PFSK-1 (cell line): ENCODE measurements around the gene CASP12.

ENCODE experiments used
- FOXP2 ChIP-seq: optimal IDR thresholded peaks from 2 replicates; pipeline ENCODE3; 2011; ENCODE audit warnings: borderline replicate concordance, control low read depth, inconsistent platforms; ENCODE audit not compliant: insufficient read depth; ENCODE audit errors: extremely low read length, extremely low read depth
- POLR2AphosphoS5 ChIP-seq: IDR thresholded peaks from 2 replicates; pipeline ENCODE4 v1.6.1; 2012; ENCODE audit warnings: low read depth, mild to moderate bottlenecking, control low read depth, low read length, moderate library complexity
- REST ChIP-seq, 2 experiments: IDR thresholded peaks; 2 replicates each; pipeline versions ENCODE4 v1.6.1 to v1.8.0; 2011 to 2012; ENCODE audit warnings: low read depth in 2 of 2, low read length in 2 of 2, control low read depth in 1 of 2, inconsistent platforms in 1 of 2, mild to moderate bottlenecking in 1 of 2, moderate library complexity in 1 of 2; ENCODE audit not compliant: insufficient read depth in 1 of 2
- SIN3A ChIP-seq: IDR thresholded peaks from 2 replicates; pipeline ENCODE4 v1.6.1; 2012; ENCODE audit warnings: mild to moderate bottlenecking, low read length, moderate library complexity, borderline replicate concordance; ENCODE audit not compliant: insufficient read depth
- TAF1 ChIP-seq: IDR thresholded peaks from 2 replicates; pipeline ENCODE4 v1.6.1; 2012; ENCODE audit warnings: low read length, control low read depth, borderline replicate concordance; ENCODE audit not compliant: insufficient read depth

Gene CASP12

DNA sequence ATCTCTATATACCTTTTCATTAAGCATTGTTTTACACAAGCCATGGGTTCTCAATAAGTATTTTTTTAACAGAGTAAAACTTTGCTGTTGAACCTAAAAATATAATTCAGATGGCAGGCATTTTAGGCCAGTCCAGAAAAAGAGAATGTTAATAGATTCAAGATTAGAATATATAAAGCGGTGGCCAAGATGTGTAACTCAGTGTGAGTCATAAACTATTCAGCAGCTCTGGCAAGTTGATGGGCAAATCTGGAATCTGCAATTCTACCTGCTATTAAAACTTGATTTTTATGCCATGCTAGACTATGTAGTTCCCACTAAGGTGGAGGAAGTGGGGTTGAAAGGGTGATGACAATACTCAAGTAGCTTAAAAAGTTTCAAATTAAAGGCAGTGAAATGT, 45.4 kb downstream of the CASP12 start:
- TF ChIP-seq FOXP2 (no peak), REST (IDR thresholded peaks at IDR 0.05; ENCODE audit: insufficient read depth in 1 of 2, low read depth in 2 of 2, low read length in 2 of 2) (no peak), SIN3A (no peak), POLR2AphosphoS5 (no peak), TAF1 (no peak)

DNA sequence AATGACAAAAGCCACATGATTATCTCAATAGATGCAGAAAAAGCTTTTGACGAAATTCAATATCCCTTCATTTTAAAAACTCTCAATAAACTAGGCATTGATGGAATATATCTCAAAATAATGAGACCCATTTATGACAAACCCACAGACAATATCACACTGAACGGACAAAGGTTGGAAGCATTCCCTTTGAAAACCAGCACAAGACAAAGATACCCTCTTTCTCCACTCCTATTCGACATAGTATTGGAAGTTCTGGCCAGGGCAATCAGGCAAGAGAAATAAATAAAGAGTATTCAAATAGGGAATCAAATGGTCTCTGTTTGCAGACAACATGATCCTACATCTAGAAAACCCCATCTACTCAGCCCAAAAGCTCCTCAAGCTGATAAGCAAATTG, 52.0 kb downstream of the CASP12 start:
- TF ChIP-seq POLR2AphosphoS5, result no peak
- no peak for TF ChIP-seq REST (IDR thresholded peaks at IDR 0.05; ENCODE audit: insufficient read depth in 1 of 2, low read depth in 2 of 2, low read length in 2 of 2)
- no peak for TF ChIP-seq SIN3A
- no peak for TF ChIP-seq TAF1
- no peak for TF ChIP-seq FOXP2

GRCh38 chr11:104844451-104844850, 53.8 kb downstream of the CASP12 start:
- no peak for TF ChIP-seq REST (IDR thresholded peaks at IDR 0.05; ENCODE audit: insufficient read depth in 1 of 2, low read depth in 2 of 2, low read length in 2 of 2)
- TF ChIP-seq POLR2AphosphoS5, result no peak
- TF ChIP-seq TAF1, result no peak
- no peak for TF ChIP-seq SIN3A
- no peak for TF ChIP-seq FOXP2

DNA sequence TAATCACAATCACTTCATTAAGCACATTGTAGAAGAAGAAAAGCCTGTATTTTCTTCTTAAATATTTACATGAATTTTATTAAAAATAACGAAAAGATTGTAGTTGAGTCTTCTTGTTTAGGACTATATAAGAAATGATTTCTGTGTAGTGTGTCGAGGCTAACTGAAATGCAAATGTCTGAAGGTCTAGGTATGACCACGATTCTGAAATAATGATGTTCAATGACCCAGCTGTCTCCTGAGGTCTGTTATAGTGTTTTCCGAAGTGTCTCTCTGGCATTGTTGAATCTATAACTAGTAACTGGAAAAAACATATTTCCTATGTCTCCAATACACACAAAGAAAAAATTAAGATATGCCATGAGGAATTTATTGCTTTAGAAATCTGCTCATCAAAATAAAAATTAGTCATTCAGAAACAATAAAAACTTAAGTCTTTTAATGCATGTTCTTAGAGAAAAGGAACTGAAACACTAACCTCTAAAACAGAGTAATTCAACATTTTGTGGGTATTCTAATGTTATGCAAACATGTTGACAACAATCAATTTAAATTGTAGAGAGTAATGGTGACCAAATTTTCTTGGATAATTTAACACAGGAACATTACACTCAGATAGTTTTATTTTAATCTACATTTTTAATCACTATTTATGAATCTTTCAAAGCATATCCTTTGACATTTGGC, 55.0 kb downstream of the CASP12 start:
- TF ChIP-seq FOXP2 (no peak), REST (IDR thresholded peaks at IDR 0.05; ENCODE audit: insufficient read depth in 1 of 2, low read depth in 2 of 2, low read length in 2 of 2) (no peak), POLR2AphosphoS5 (no peak), TAF1 (no peak), SIN3A (no peak)
